GM18498 (cell line): ENCODE data around the gene ZFP1.

Experiments used
- ATAC-seq: cut with Tn5 transposase; IDR thresholded peaks from one replicate; pipeline ENCODE4 v1.9.1; 2021; ENCODE audit warnings: mild to moderate bottlenecking, moderate library complexity; ENCODE audit not compliant: unreplicated experiment

The ZFP1 gene

GRCh38 chr16:75148311-75149195 is at the start of gene ZFP1:
TSS of gene ZFP1 (plus strand) at chr16:75148524. CDS start at chr16:75152952, 4,428 bp downstream.
- ATAC-seq = peak; percentile 87

GRCh38 chr16:75099075-75099667 is 49.2 kb upstream of the ZFP1 start:
- no peak for ATAC-seq

- ATAC-seq = peak; percentile 49
Observed at GRCh38 chr16:75099738-75100602, 48.4 kb upstream of the ZFP1 start.

GRCh38 chr16:75100603-75100990 is 47.7 kb upstream of the ZFP1 start:
- ATAC-seq = no peak

GRCh38 chr16:75101635-75102034 is 46.7 kb upstream of the ZFP1 start:
- ATAC-seq = no peak

- ATAC-seq = no peak
Observed at GRCh38 chr16:75102595-75102994, 45.7 kb upstream of the ZFP1 start.

GRCh38 chr16:75103994-75104393 is 44.3 kb upstream of the ZFP1 start:
- ATAC-seq = no peak

- ATAC-seq = no peak
Observed at GRCh38 chr16:75104836-75105235, 43.5 kb upstream of the ZFP1 start.

GRCh38 chr16:75105306-75106061 is 42.8 kb upstream of the ZFP1 start:
- ATAC-seq = no peak

- no peak for ATAC-seq
Observed at GRCh38 chr16:75106351-75107274, 41.7 kb upstream of the ZFP1 start.

- no peak for ATAC-seq
Observed at GRCh38 chr16:75107505-75107904, 40.8 kb upstream of the ZFP1 start.

- peak; percentile 34 for ATAC-seq
Observed at GRCh38 chr16:75108792-75109731, 39.3 kb upstream of the ZFP1 start.

- no peak for ATAC-seq
Observed at GRCh38 chr16:75109732-75110243, 38.5 kb upstream of the ZFP1 start.

- ATAC-seq = peak; percentile 71
Observed at GRCh38 chr16:75110637-75111513, 37.4 kb upstream of the ZFP1 start.

- peak; percentile 9 for ATAC-seq
Observed at GRCh38 chr16:75111514-75111940, 36.8 kb upstream of the ZFP1 start.

- no peak for ATAC-seq
Observed at GRCh38 chr16:75111961-75112733, 36.2 kb upstream of the ZFP1 start.
